Measurements from ENCODE around the gene ACADS.

Gene ACADS

GRCh38 chr12:120744922-120745493 is 19.4 kb downstream of the ACADS start:
- Mint-ChIP-seq H3K4me1 (no peaks in the 10 kb centered on the region), H3K9me3 (no peaks in the 10 kb centered on the region), H3K36me3 (peaks cover 0 to 3% of the 10 kb centered on the region in 2 donors), H3K27ac (no peak overlapping the region), H3K27me3 (no peaks in the 10 kb centered on the region), H3K4me3 (no peak overlapping the region)
- no peak for ATAC-seq (replicated peaks)
- DNase-seq, result no peak

- no peak overlapping the region for H3K4me3 Mint-ChIP-seq
- no peaks in the 10 kb centered on the region for H3K4me1 Mint-ChIP-seq
- no peak for ATAC-seq (replicated peaks)
- H3K27ac Mint-ChIP-seq, result no peak overlapping the region
- H3K9me3 Mint-ChIP-seq, result no peaks in the 10 kb centered on the region
- peaks cover 4 to 5% of the 10 kb centered on the region in 2 donors for H3K27me3 Mint-ChIP-seq
- H3K36me3 Mint-ChIP-seq, result no peaks in the 10 kb centered on the region
- DNase-seq, result no peak
Observed at GRCh38 chr12:120748242-120748641, 22.6 kb downstream of the ACADS start.

- peaks cover 5 to 9% of the 10 kb centered on the region in 2 donors for H3K27me3 Mint-ChIP-seq
- peaks cover 0 to 2% of the 10 kb centered on the region in 2 donors for H3K4me1 Mint-ChIP-seq
- no peak for DNase-seq
- no peak overlapping the region for H3K4me3 Mint-ChIP-seq
- H3K9me3 Mint-ChIP-seq, result peaks cover 2 to 5% of the 10 kb centered on the region in 2 donors
- H3K36me3 Mint-ChIP-seq, result peaks cover 2 to 4% of the 10 kb centered on the region in 2 donors
- no peak overlapping the region for H3K27ac Mint-ChIP-seq
- no peak for ATAC-seq (replicated peaks)
Observed at GRCh38 chr12:120749256-120749655, 23.6 kb downstream of the ACADS start.

GRCh38 chr12:120750806-120751205 is 25.2 kb downstream of the ACADS start:
- H3K4me1 Mint-ChIP-seq, result peaks cover 6 to 7% of the 10 kb centered on the region in 2 donors
- H3K9me3 Mint-ChIP-seq, result peaks cover 7 to 14% of the 10 kb centered on the region in 2 donors
- DNase-seq, result no peak
- H3K36me3 Mint-ChIP-seq, result peaks cover 5 to 13% of the 10 kb centered on the region in 2 donors
- H3K4me3 Mint-ChIP-seq, result no peak overlapping the region
- H3K27ac Mint-ChIP-seq, result no peak overlapping the region
- no peak for ATAC-seq (replicated peaks)
- peaks cover 5 to 9% of the 10 kb centered on the region in 2 donors for H3K27me3 Mint-ChIP-seq

GRCh38 chr12:120751389-120751788 is 25.8 kb downstream of the ACADS start:
- Mint-ChIP-seq H3K9me3 (peaks cover 7 to 14% of the 10 kb centered on the region in 2 donors), H3K27me3 (peaks cover 5 to 9% of the 10 kb centered on the region in 2 donors), H3K4me1 (peaks cover 6 to 7% of the 10 kb centered on the region in 2 donors), H3K27ac (no peak overlapping the region), H3K36me3 (peaks cover 5 to 13% of the 10 kb centered on the region in 2 donors), H3K4me3 (no peak overlapping the region)
- no peak for ATAC-seq (replicated peaks)
- no peak for DNase-seq

GRCh38 chr12:120754792-120755191 is 29.2 kb downstream of the ACADS start:
- no peak overlapping the region for H3K4me3 Mint-ChIP-seq
- peaks cover 7 to 14% of the 10 kb centered on the region in 2 donors for H3K9me3 Mint-ChIP-seq
- peaks cover 5 to 9% of the 10 kb centered on the region in 2 donors for H3K27me3 Mint-ChIP-seq
- ATAC-seq (replicated peaks) (no peak), DNase-seq (no peak)
- no peak overlapping the region for H3K27ac Mint-ChIP-seq
- H3K4me1 Mint-ChIP-seq, result peaks cover 6 to 7% of the 10 kb centered on the region in 2 donors
- H3K36me3 Mint-ChIP-seq, result peaks cover 5 to 13% of the 10 kb centered on the region in 2 donors

GRCh38 chr12:120755269-120755668 is 29.6 kb downstream of the ACADS start:
- Mint-ChIP-seq H3K4me1 (peaks cover 6 to 7% of the 10 kb centered on the region in 2 donors), H3K36me3 (peaks cover 7 to 15% of the 10 kb centered on the region in 2 donors), H3K9me3 (peaks cover 7 to 14% of the 10 kb centered on the region in 2 donors), H3K27me3 (peaks cover 5 to 9% of the 10 kb centered on the region in 2 donors), H3K4me3 (no peak overlapping the region), H3K27ac (peak overlapping the region; percentile 56)
- ATAC-seq (replicated peaks) (peak in 1 of 2 donors; percentile 51), DNase-seq (no peak)

GRCh38 chr12:120757226-120757742 is 31.7 kb downstream of the ACADS start:
- peaks cover 7 to 14% of the 10 kb centered on the region in 2 donors for H3K9me3 Mint-ChIP-seq
- H3K36me3 Mint-ChIP-seq, result peaks cover 17 to 34% of the 10 kb centered on the region in 2 donors
- H3K27me3 Mint-ChIP-seq, result peaks cover 0 to 4% of the 10 kb centered on the region in 2 donors
- H3K4me3 Mint-ChIP-seq, result no peak overlapping the region
- DNase-seq (no peak), ATAC-seq (replicated peaks) (no peak)
- peaks cover 6 to 8% of the 10 kb centered on the region in 2 donors for H3K4me1 Mint-ChIP-seq
- no peak overlapping the region for H3K27ac Mint-ChIP-seq

GRCh38 chr12:120757949-120758348 is 32.3 kb downstream of the ACADS start:
- ATAC-seq (replicated peaks), result no peak
- H3K27me3 Mint-ChIP-seq, result peaks cover 0 to 4% of the 10 kb centered on the region in 2 donors

GRCh38 chr12:120758798-120759590 is 33.4 kb downstream of the ACADS start:
- no peak overlapping the region for H3K4me3 Mint-ChIP-seq
- no peak overlapping the region for H3K27ac Mint-ChIP-seq
- H3K36me3 Mint-ChIP-seq, result peaks cover 21 to 41% of the 10 kb centered on the region in 2 donors
- DNase-seq, result no peak
- no peak for ATAC-seq (replicated peaks)
- peaks cover 5 to 10% of the 10 kb centered on the region in 2 donors for H3K9me3 Mint-ChIP-seq
- no peaks in the 10 kb centered on the region for H3K27me3 Mint-ChIP-seq
- peaks cover 6% of the 10 kb centered on the region in 2 donors for H3K4me1 Mint-ChIP-seq

More at GRCh38 chr12:120757949-120758348, 32.3 kb downstream of the ACADS start:
- Mint-ChIP-seq H3K4me3 (no peak overlapping the region), H3K4me1 (peaks cover 6 to 8% of the 10 kb centered on the region in 2 donors), H3K27ac (no peak overlapping the region), H3K9me3 (peaks cover 7 to 14% of the 10 kb centered on the region in 2 donors), H3K36me3 (peaks cover 19 to 40% of the 10 kb centered on the region in 2 donors)
- DNase-seq, result no peak

GRCh38 chr12:120759591-120760348 is 34.1 kb downstream of the ACADS start:
- Mint-ChIP-seq H3K4me1 (peaks cover 6% of the 10 kb centered on the region in 2 donors), H3K4me3 (no peak overlapping the region), H3K27me3 (no peaks in the 10 kb centered on the region), H3K36me3 (peaks cover 24 to 42% of the 10 kb centered on the region in 2 donors), H3K9me3 (peaks cover 5 to 8% of the 10 kb centered on the region in 2 donors), H3K27ac (peak overlapping the region; percentile 74)
- no peak for ATAC-seq (replicated peaks)
- DNase-seq, result no peak

GRCh38 chr12:120760349-120761254 is 35.0 kb downstream of the ACADS start:
- ATAC-seq (replicated peaks), result no peak
- H3K4me3 Mint-ChIP-seq, result no peak overlapping the region
- H3K27me3 Mint-ChIP-seq, result no peaks in the 10 kb centered on the region
- peaks cover under 1 to 2% of the 10 kb centered on the region in 2 donors for H3K4me1 Mint-ChIP-seq
- peak overlapping the region; percentile 74 for H3K27ac Mint-ChIP-seq
- peaks cover 26 to 37% of the 10 kb centered on the region in 2 donors for H3K36me3 Mint-ChIP-seq
- DNase-seq, result no peak
- H3K9me3 Mint-ChIP-seq, result no peaks in the 10 kb centered on the region

GRCh38 chr12:120761519-120761934 is 35.9 kb downstream of the ACADS start:
- Mint-ChIP-seq H3K36me3 (peaks cover 30 to 45% of the 10 kb centered on the region in 2 donors), H3K4me3 (no peak overlapping the region), H3K27ac (no peak overlapping the region), H3K9me3 (no peaks in the 10 kb centered on the region), H3K27me3 (no peaks in the 10 kb centered on the region), H3K4me1 (peaks cover 0 to 2% of the 10 kb centered on the region in 2 donors)
- no peak for DNase-seq
- no peak for ATAC-seq (replicated peaks)
